ENCODE results near the gene PPL. TPM values are rescaled to one million over a fixed set of nuclear protein-coding genes. Genes with fewer than 3 reads are reported as not detected.

The PPL gene
- total and polyA plus RNA-seq, 8 donors = 5.8 to 98.8 (median 22.8) TPM

DNA sequence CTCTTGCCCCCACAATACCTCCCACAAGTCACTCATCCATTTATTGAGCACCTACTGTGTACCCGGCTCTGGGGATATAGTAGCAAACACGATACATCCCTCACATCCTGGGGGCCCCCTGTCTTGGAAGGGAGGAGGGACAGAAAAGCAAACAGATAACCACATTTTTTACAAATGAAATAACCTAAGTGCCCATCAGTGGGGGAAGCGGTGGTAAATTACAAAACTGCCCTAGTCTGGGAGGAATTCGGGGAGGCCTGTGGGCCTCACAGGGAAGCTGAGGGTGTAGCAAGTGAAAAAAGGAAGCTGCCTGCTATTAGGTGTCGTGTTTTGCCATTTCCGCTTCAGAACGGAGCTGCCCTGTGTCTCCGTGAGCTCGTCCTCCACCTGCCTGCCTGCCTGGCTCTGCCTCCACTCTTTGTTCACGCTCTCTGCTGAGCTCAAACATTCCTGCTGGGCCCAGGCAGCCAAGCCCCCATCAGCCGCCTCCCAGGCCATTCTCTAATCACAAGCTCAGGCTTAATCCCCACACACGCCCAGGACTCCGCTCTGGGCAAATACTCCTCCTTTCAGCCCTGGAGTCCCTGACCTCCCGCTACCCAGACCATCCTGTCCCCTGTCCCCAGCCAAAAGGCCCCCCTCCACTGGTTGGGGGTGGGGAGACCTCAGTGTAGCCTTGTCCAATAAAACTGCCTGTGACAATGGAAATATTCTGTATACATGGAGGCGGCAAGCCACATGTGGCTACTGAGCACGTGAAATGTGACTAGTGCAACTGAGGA lies 11.0 kb upstream of the PPL start:
- peak overlapping the region; percentile 5 to 58 (median 47) for H3K27ac ChIP-seq
- 34 to 54% (median 38%) methylated on average over 15 to 16 of the region's 16 CpGs for WGBS, 5 donors
- no peak overlapping the region for H3K4me3 ChIP-seq
- no peaks in the 10 kb centered on the region for H3K9me3 ChIP-seq
- TF ChIP-seq, protein P1, sequence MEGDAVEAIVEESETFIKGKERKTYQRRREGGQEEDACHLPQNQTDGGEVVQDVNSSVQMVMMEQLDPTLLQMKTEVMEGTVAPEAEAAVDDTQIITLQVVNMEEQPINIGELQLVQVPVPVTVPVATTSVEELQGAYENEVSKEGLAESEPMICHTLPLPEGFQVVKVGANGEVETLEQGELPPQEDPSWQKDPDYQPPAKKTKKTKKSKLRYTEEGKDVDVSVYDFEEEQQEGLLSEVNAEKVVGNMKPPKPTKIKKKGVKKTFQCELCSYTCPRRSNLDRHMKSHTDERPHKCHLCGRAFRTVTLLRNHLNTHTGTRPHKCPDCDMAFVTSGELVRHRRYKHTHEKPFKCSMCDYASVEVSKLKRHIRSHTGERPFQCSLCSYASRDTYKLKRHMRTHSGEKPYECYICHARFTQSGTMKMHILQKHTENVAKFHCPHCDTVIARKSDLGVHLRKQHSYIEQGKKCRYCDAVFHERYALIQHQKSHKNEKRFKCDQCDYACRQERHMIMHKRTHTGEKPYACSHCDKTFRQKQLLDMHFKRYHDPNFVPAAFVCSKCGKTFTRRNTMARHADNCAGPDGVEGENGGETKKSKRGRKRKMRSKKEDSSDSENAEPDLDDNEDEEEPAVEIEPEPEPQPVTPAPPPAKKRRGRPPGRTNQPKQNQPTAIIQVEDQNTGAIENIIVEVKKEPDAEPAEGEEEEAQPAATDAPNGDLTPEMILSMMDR (IDR thresholded peaks at IDR 0.05) = no peak
- TF ChIP-seq POLR2AphosphoS5 (IDR thresholded peaks at IDR 0.05) (no peak), EP300 (IDR thresholded peaks at IDR 0.05) (no peak), POLR2A (IDR thresholded peaks at IDR 0.05) (no peak)
- no peaks in the 10 kb centered on the region for H3K27me3 ChIP-seq
- peaks cover 31 to 49% (median 40%) of the 10 kb centered on the region in 4 donors for H3K4me1 ChIP-seq
- DNase-seq = peak in 1 of 2 donors; percentile 85
- intact Hi-C loops (cut with DNase I; ENCODE audit: low total_unique reads) = no loop called here
- no peaks in the 10 kb centered on the region for H3K36me3 ChIP-seq

DNA sequence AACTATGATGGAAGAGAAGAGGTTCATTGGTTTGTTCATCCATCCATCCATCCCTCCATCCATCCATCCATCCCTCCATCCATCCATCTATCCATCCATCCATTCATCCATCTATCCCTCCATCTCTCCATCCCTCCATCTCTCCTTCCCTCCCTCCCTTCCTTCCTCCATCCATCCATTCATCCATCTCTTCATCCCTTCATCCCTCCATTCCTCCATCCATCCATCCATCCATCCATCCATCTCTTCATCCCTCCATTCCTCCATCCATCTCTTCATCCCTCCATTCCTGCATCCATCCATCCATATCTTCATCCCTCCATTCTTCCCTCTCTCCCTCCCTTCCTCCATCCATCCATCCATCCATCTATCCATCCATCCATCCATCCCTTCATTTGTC lies 10.0 kb upstream of the PPL start:
- peaks cover 38 to 57% (median 48%) of the 10 kb centered on the region in 4 donors for H3K4me1 ChIP-seq
- no peak overlapping the region for H3K4me3 ChIP-seq
- H3K27ac ChIP-seq = no peak overlapping the region
- H3K9me3 ChIP-seq = no peaks in the 10 kb centered on the region
- intact Hi-C loops (cut with DNase I; ENCODE audit: low total_unique reads) = no loop called here
- TF ChIP-seq POLR2AphosphoS5 (IDR thresholded peaks at IDR 0.05) = no peak
- TF ChIP-seq POLR2A (IDR thresholded peaks at IDR 0.05) = no peak
- no peak for TF ChIP-seq EP300 (IDR thresholded peaks at IDR 0.05)
- TF ChIP-seq, protein P1 (IDR thresholded peaks at IDR 0.05) = no peak
- H3K36me3 ChIP-seq = no peaks in the 10 kb centered on the region
- no peak for DNase-seq
- H3K27me3 ChIP-seq = no peaks in the 10 kb centered on the region

DNA sequence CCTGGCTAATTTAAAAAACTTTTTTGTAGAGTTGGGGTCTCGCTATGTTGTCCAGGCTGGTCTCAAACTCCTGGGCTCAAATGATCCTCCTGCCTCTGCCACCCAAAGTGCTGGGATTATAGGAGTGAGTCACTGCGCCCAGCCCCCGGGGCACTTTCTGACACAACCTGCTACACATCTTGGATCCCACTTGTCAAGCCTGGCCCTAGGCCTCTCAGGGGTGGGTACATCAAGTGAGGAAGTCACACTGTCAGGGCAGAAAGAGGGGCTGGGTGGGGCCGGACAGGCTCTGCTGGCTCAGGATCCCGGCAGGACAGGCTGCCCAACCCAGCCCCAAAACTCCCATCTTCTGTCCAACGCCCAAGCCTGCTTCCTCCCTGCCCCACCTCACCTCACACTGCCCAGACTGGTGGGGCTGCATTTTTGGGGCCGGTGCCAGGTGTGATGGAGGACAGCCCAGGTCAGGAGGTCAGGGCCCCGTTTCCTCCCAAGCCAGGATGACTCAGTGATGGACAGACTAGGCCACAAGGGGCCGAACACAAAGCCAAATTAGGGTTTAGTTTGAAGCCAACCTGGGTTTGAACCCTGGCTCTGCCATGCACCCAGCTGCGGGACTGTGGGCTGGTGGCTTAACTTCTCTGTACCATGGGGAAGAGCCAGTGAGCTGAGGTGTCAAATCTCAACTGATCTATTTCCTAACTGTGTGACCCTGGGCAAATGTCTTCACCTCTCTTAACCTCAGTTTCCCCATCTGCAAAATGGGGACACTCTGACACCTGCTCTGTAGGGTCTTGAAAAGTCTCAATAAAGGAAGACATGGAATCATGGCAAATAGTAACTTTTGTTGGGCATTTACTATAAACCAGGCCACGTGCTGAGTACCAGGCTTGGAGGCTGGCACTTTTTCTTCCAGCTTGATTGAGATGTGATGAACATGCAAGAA lies 8.9 kb upstream of the PPL start:
- peaks cover 38 to 57% (median 48%) of the 10 kb centered on the region in 4 donors for H3K4me1 ChIP-seq
- DNase-seq = peak in 1 of 2 donors; percentile 66
- H3K9me3 ChIP-seq = no peaks in the 10 kb centered on the region
- H3K27ac ChIP-seq = peak overlapping the region; percentile 66 to 87 (median 82)
- H3K4me3 ChIP-seq = no peak overlapping the region
- H3K36me3 ChIP-seq = no peaks in the 10 kb centered on the region
- no peaks in the 10 kb centered on the region for H3K27me3 ChIP-seq
- WGBS, 5 donors = 36 to 51% (median 40%) methylated on average over 9 to 11 of the region's 11 CpGs
- intact Hi-C loops (cut with DNase I; ENCODE audit: low total_unique reads) = no loop called here
- no peak for TF ChIP-seq EP300 (IDR thresholded peaks at IDR 0.05)

DNA sequence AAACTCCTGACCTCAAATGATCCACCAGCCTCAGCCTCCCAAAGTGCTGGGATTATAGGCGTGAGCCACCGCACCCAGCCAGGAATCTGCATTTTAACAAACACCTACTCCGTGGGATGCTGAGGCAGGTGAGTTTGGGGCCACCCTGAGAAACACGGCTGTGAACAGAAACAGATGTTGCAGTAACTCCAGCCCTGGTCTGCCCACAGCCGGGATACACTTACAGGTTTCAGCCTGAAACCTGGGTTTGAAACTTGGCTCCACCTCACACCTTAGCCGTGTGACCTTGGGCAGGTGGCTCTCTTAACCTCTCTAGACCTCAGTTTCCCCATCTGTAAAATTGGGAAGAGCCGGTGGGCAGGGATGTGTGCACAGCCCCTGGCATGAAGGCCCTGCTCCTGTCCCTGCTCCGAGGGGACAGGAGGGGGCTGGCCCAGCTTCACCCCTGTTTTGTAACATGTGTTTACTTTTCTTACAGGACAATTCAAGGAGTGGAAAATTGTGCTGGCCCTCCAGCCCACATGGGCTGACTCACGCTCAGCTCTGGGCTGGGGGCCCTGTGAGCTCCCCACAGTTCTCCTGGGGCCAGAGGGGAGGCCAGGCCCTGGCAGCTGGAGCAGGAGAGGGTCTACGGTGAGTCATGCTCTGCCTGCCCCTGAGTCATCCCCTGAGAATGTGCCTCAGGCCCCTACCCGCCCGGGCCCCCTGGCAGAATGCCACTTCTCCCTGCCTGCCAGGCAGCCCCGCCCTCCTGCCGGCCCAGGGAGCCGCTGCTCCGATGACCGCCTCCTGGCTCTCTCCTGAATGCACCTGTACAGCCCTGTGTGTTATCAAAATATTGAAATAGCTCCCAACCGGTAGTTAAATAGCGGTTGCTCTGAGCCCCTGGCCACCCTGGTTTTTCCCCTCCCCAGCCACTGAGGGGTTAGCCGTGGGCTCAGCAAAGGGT lies 7.7 kb upstream of the PPL start:
- peaks cover 38 to 57% (median 48%) of the 10 kb centered on the region in 4 donors for H3K4me1 ChIP-seq
- WGBS, 5 donors = 14 to 27% (median 24%) methylated on average over 15 to 20 of the region's 20 CpGs
- H3K36me3 ChIP-seq = no peaks in the 10 kb centered on the region
- H3K27ac ChIP-seq = peak overlapping the region; percentile 66 to 87 (median 82)
- no peaks in the 10 kb centered on the region for H3K9me3 ChIP-seq
- intact Hi-C loops (cut with DNase I; ENCODE audit: low total_unique reads) = no loop called here
- no peaks in the 10 kb centered on the region for H3K27me3 ChIP-seq
- TF ChIP-seq POLR2A (IDR thresholded peaks at IDR 0.05) (no peak), POLR2AphosphoS5 (IDR thresholded peaks at IDR 0.05) (peak in 2 of 3 donors; percentile 31 to 85)
- TF ChIP-seq, protein P1 (IDR thresholded peaks at IDR 0.05) = no peak
- no peak overlapping the region for H3K4me3 ChIP-seq
- peak; percentile 94 to 97 for DNase-seq
